ENCODE measurements around the gene ANAPC15.

- no peak for TF ChIP-seq EZH2 (IDR thresholded peaks at IDR 0.05; ENCODE audit: borderline replicate concordance, low read depth, low read length, severe bottlenecking)
- no peak for TF ChIP-seq POLR2A (IDR thresholded peaks at IDR 0.05; ENCODE audit: low read depth, low read length)
- TF ChIP-seq POLR2AphosphoS5 (IDR thresholded peaks at IDR 0.05; ENCODE audit: insufficient read depth, low read depth, low read length), result no peak
These were observed 13.8 kb downstream of the ANAPC15 start for GRCh38 chr11:72098741-72099140.

Measured in endothelial cell of umbilical vein (primary cell).